Measurements from ENCODE around the gene ACIN1. TPM values are rescaled to one million over a fixed set of nuclear protein-coding genes. Genes with fewer than 3 reads are reported as not detected.

The ACIN1 gene
- total and polyA plus RNA-seq, 12 donors = 35.7 to 119 (median 68.0) TPM

DNA sequence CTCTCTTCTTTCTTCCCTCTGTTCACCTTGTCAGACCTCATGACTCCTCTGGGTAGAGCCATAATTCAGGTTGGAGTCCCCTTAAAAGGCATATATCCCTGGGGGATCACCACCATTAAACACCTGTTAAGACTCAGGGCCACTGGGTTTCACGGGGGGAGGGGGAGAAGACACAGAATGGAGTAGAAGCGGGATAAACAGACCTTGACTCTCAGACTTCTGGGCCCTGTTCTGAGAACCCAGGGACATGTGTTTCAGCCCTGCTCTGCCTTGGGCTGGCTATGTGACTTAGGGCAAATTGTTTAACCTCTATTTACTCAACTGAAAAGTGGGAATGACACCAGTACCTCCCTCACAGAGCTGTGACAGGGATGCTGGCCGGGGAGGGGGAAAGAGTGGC is 42.3 kb downstream of the ACIN1 start:
- Histone ChIP-seq H3K9me3 (no peaks in the 10 kb centered on the region), H3K27ac (no peak overlapping the region), H3K27me3 (no peaks in the 10 kb centered on the region), H3K4me1 (peaks cover 0 to 22% (median 18%) of the 10 kb centered on the region in 9 donors), H3K4me3 (no peak overlapping the region), H3K36me3 (no peaks in the 10 kb centered on the region)
- intact Hi-C loops (cut with DNase I) = loop anchor here in 3 of 10 donors (2.0 to 10.0 kb wide), 3 partner anchors 55 to 498 kb away; no protein-coding TSS in a partner anchor
- DNase-seq (no peak), ATAC-seq (no peak)
- no peak for TF ChIP-seq CTCF (IDR thresholded peaks at IDR 0.05)
- WGBS, 2 donors = 77 to 89% methylated on average over 3 of the region's 3 CpGs

GRCh38 chr14:23052182-23052623 is 42.7 kb downstream of the ACIN1 start:
- intact Hi-C loops (cut with DNase I) = loop anchor here in 3 of 10 donors (2.0 to 10.0 kb wide), 3 partner anchors 55 to 497 kb away; no protein-coding TSS in a partner anchor
- Histone ChIP-seq H3K4me1 (peaks cover under 1 to 26% (median 18%) of the 10 kb centered on the region in 9 donors), H3K27ac (no peak overlapping the region), H3K9me3 (no peaks in the 10 kb centered on the region), H3K4me3 (no peak overlapping the region), H3K27me3 (no peaks in the 10 kb centered on the region), H3K36me3 (no peaks in the 10 kb centered on the region)
- 53 to 62% methylated on average over 14 of the region's 14 CpGs for WGBS, 2 donors
- no peak for DNase-seq
- ATAC-seq = peak in 5 of 8 donors; percentile 31 to 56 (median 41)
- TF ChIP-seq CTCF (IDR thresholded peaks at IDR 0.05) = peak in 7 of 9 donors; percentile 16 to 47 (median 33)

DNA sequence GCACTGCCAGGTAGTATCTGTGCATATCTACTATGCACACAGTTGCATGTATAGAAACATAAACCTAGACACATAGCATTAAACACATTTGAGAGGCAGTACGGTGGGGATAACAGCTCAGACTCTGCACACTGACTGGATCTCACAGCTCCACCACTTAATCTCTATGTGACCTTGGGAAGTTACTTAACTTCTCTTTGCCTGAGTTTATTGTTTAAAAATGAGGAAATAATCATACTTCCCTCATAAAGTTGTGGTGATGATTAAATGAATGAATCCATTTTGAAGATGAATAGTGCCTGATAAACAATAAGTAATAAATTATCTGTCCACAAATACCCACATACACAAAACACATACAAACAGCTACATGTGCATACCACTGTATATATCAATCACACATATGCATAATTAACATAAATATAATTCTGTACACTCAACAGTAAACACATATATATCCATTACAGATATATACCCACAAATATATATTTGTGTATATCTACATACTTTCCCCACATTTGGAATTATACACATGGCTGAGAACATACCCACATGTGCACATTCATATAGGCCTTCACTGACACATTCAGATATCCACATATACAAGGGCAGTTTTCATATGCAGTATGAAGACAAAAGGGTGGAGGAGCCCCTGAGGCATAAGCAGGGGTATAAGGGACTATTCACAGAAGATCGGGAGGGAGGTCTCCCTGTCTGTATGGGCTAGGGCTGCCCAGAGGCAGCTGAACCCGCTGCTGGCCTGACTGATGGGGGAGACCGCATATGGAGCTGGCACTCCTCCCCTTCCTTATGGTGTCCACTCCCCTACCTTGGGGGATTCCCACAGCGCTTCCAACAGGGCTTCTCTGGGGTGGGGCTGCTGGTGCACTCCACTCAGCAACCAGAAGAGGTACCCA is 43.5 kb downstream of the ACIN1 start:
- Histone ChIP-seq H3K9me3 (no peaks in the 10 kb centered on the region), H3K4me3 (no peak overlapping the region), H3K27ac (no peak overlapping the region), H3K36me3 (no peaks in the 10 kb centered on the region), H3K27me3 (no peaks in the 10 kb centered on the region), H3K4me1 (peaks cover 2 to 26% (median 14%) of the 10 kb centered on the region in 9 donors)
- WGBS, 2 donors = 76 to 79% methylated on average over 5 of the region's 5 CpGs
- DNase-seq (no peak), ATAC-seq (no peak)
- intact Hi-C loops (cut with DNase I) = loop anchor here in 3 of 10 donors (2.0 to 10.0 kb wide), 3 partner anchors 54 to 497 kb away; no protein-coding TSS in a partner anchor
- TF ChIP-seq CTCF (IDR thresholded peaks at IDR 0.05) = no peak

GRCh38 chr14:23049011-23049410 is 45.9 kb downstream of the ACIN1 start:
- DNase-seq (no peak), ATAC-seq (no peak)
- Histone ChIP-seq H3K36me3 (no peaks in the 10 kb centered on the region), H3K4me1 (peaks cover 2 to 33% (median 18%) of the 10 kb centered on the region in 9 donors), H3K27me3 (no peaks in the 10 kb centered on the region), H3K9me3 (no peaks in the 10 kb centered on the region), H3K4me3 (no peak overlapping the region), H3K27ac (no peak overlapping the region)
- TF ChIP-seq CTCF (IDR thresholded peaks at IDR 0.05) = no peak
- WGBS, 2 donors = 99% methylated on average over 9 of the region's 9 CpGs
- intact Hi-C loops (cut with DNase I) = no loop called here

All from heart right ventricle (tissue), 16 donors.